HG03066 (cell line): Measurements from ENCODE around the gene LUC7L.
"Not testable (repeated sequence)": the region's sequence is repeated elsewhere in the genome, so short reads cannot be mapped to it uniquely, and the experiment has no call there.

ENCODE experiments used
- ATAC-seq: cut with Tn5 transposase; IDR thresholded peaks from one replicate; pipeline ENCODE4 v1.9.1; 2021; ENCODE audit warnings: low read depth; ENCODE audit not compliant: unreplicated experiment

Gene LUC7L

GRCh38 chr16:228852-229730 is at the start of gene LUC7L:
LUC7L (minus strand) TSS chr16:229449; CDS start chr16:229339, 110 bp downstream.
- ATAC-seq, result peak; percentile 73

- ATAC-seq, result no peak
Measured at GRCh38 chr16:278863-279366, 49.7 kb upstream of the LUC7L start.

- no peak for ATAC-seq
Measured at GRCh38 chr16:276426-277077, 47.3 kb upstream of the LUC7L start.

- no peak for ATAC-seq
Measured at GRCh38 chr16:275786-276232, 46.6 kb upstream of the LUC7L start, which contains the start of gene RGS11. RGS11 (minus strand) TSS chr16:275944; CDS start chr16:275911, 33 bp downstream.

- no peak for ATAC-seq
Measured at GRCh38 chr16:275041-275641, 45.9 kb upstream of the LUC7L start.

GRCh38 chr16:273547-274421 is 44.5 kb upstream of the LUC7L start:
- no peak for ATAC-seq

GRCh38 chr16:272633-273546 is 43.6 kb upstream of the LUC7L start:
- no peak for ATAC-seq

GRCh38 chr16:270381-271255 is 41.4 kb upstream of the LUC7L start:
- ATAC-seq, result no peak

- ATAC-seq, result no peak
Measured at GRCh38 chr16:269061-269796, 40.0 kb upstream of the LUC7L start.

GRCh38 chr16:268141-269053 is 39.1 kb upstream of the LUC7L start:
- ATAC-seq, result no peak

- ATAC-seq, result not testable (repeated sequence)
Measured at GRCh38 chr16:267562-267961, 38.3 kb upstream of the LUC7L start.

GRCh38 chr16:266258-267164 is 37.3 kb upstream of the LUC7L start:
- no peak for ATAC-seq

GRCh38 chr16:265711-266110 is 36.5 kb upstream of the LUC7L start:
- no peak for ATAC-seq

GRCh38 chr16:265002-265529 is 35.8 kb upstream of the LUC7L start:
- ATAC-seq, result no peak

- ATAC-seq, result no peak
Measured at GRCh38 chr16:264440-264951, 35.2 kb upstream of the LUC7L start.
